K562 (cell line): ENCODE results near the gene DNM1. TPM values are rescaled to one million over a fixed set of nuclear protein-coding genes. Genes with fewer than 3 reads are reported as not detected.

Experiments
- CREM ChIP-seq: IDR thresholded peaks from 2 replicates; pipeline ENCODE4 v1.6.1; 2014; ENCODE audit warnings: antibody characterized with exemption, low read depth
- DIDO1 ChIP-seq: fragments of 450-650 bp; IDR thresholded peaks from 2 replicates; pipeline ENCODE4 v1.6.1; 2016; ENCODE audit warnings: low read depth, missing biosample characterization, missing genetic modification characterization
- DMBX1 ChIP-seq: fragments of 250-450 bp; sonication (Bioruptor Pico); IDR thresholded peaks from 2 replicates; pipeline ENCODE4 v1.8.0; 2022; ENCODE audit warnings: inconsistent platforms, mild to moderate bottlenecking, moderate library complexity, borderline replicate concordance
- ETV6 ChIP-seq, 3 experiments: fragments of 150-350 bp in 1 of 3; sonication (generic) in 1 of 3; formaldehyde crosslinking in 1 of 3; IDR thresholded peaks; 2 replicates each; pipeline versions ENCODE4 v1.6.1 to v1.8.0; 2014 to 2022; ENCODE audit warnings: borderline replicate concordance in 2 of 3, low read depth in 2 of 3, antibody characterized with exemption in 1 of 3, low read length in 1 of 3, mild to moderate bottlenecking in 1 of 3, missing genetic modification reagents in 1 of 3
- FOXM1 ChIP-seq, 2 experiments: fragments of 450-650 bp in 1 of 2; sonication (generic) in 1 of 2; formaldehyde crosslinking in 1 of 2; IDR thresholded peaks; 2 replicates each; pipeline versions ENCODE4 v1.6.1 to v1.9.0; 2017 to 2022; ENCODE audit warnings: low read depth in 2 of 2, mild to moderate bottlenecking in 2 of 2, missing genetic modification reagents in 1 of 2, moderate library complexity in 1 of 2
- GABPA ChIP-seq: fragments of 200-800 bp; sonication (Bioruptor generic); conservative IDR thresholded peaks from 2 replicates; pipeline ENCODE4 v1.6.1; 2016; ENCODE audit warnings: low read depth, missing genetic modification characterization, missing compliant biosample characterization
- ILK ChIP-seq: fragments of 450-650 bp; IDR thresholded peaks from 2 replicates; pipeline ENCODE4 v1.6.1; 2016; ENCODE audit warnings: missing genetic modification characterization, low read depth, mild to moderate bottlenecking, missing compliant biosample characterization, moderate library complexity, borderline replicate concordance
- KAT8 ChIP-seq: fragments of 450-650 bp; IDR thresholded peaks from 2 replicates; pipeline ENCODE4 v1.6.1; 2016; ENCODE audit warnings: low read depth, mild to moderate bottlenecking
- L3MBTL2 ChIP-seq: fragments of 450-650 bp; IDR thresholded peaks from 2 replicates; pipeline ENCODE4 v1.6.1; 2016; ENCODE audit warnings: mild to moderate bottlenecking, moderate library complexity
- MTA3 ChIP-seq: fragments of 450-650 bp; formaldehyde crosslinking; IDR thresholded peaks from 2 replicates; pipeline ENCODE4 v1.6.1; 2017; ENCODE audit warnings: mild to moderate bottlenecking, borderline replicate concordance
- RFX1 ChIP-seq: fragments of 450-650 bp; IDR thresholded peaks from 2 replicates; pipeline ENCODE4 v1.6.1; 2016; ENCODE audit warnings: mild to moderate bottlenecking, moderate library complexity
- TBP ChIP-seq: optimal IDR thresholded peaks from 2 replicates; pipeline ENCODE3; 2011; ENCODE audit warnings: low read depth, low read length, improper control_type of control experiment
- TRIM28 ChIP-seq: fragments of 450-650 bp; IDR thresholded peaks from 2 replicates; pipeline ENCODE4 v1.6.1; 2017
- ZNF239 ChIP-seq: fragments of 250-450 bp; sonication (Bioruptor Pico); IDR thresholded peaks from 2 replicates; pipeline ENCODE4 v1.4.0; 2020; ENCODE audit warnings: mild to moderate bottlenecking
- ZNF766 ChIP-seq: fragments of 200-800 bp; sonication (Bioruptor generic); conservative IDR thresholded peaks from 2 replicates; pipeline ENCODE4 v1.6.1; 2016; ENCODE audit warnings: missing genetic modification characterization, missing compliant biosample characterization
- polyA plus RNA-seq, 8 experiments: library from polyadenylated mRNA; depleted of rRNA in 4 of 8; stranded (reverse) in 5 of 8; unstranded in 3 of 8; fragments of >200 nt; fragmentation: Nextera tagmentation in 2 of 8; fragmentation: Illumina TruSeq in 1 of 8; extraction: Ambion mirVana in 2 of 8; extraction: Trizol in 1 of 8; gene quantifications; 2 replicates each; pipeline versions ENCODE4 v1.2.1 to v1.2.3, GENCODE V29; 2011 to 2014; ENCODE audit warnings: inconsistent platforms in 1 of 8, missing spikeins in 1 of 8
- total RNA-seq, 7 experiments: library from RNA; depleted of rRNA in 6 of 7; stranded (reverse); fragments of >200 nt in 6 of 7; fragmentation: Illumina TruSeq in 2 of 7; extraction: Trizol in 2 of 7; gene quantifications; 2 replicates each; pipeline versions ENCODE4 v1.2.1 to v1.2.3, GENCODE V29; 2011 to 2021; ENCODE audit warnings: low replicate concordance in 1 of 7
- TF ChIP-seq, protein P1 (sequence below), 2 experiments: fragments of 250-450 bp in 1 of 2; fragments of 450-650 bp in 1 of 2; sonication (Bioruptor Pico) in 1 of 2; IDR thresholded peaks; 2 replicates each; pipeline versions ENCODE4 v1.6.1 to v1.8.0; 2016 to 2021; ENCODE audit warnings: mild to moderate bottlenecking in 2 of 2, moderate library complexity in 2 of 2, missing compliant biosample characterization in 1 of 2, missing genetic modification characterization in 1 of 2
- TF ChIP-seq, protein P2 (sequence below): fragments of 450-650 bp; IDR thresholded peaks from 2 replicates; pipeline ENCODE4 v1.6.1; 2014; ENCODE audit warnings: low read depth, mild to moderate bottlenecking, moderate library complexity, borderline replicate concordance
- TF ChIP-seq, protein P3 (sequence below): sonication (generic); formaldehyde crosslinking; IDR thresholded peaks from 2 replicates; pipeline ENCODE4 v1.8.0; 2022; ENCODE audit warnings: missing genetic modification reagents, mild to moderate bottlenecking, borderline replicate concordance
- TF ChIP-seq, protein P4 (sequence below): fragments of 450-650 bp; IDR thresholded peaks from 2 replicates; pipeline ENCODE4 v1.7.0; 2016; ENCODE audit warnings: borderline replicate concordance
- TF ChIP-seq, protein P5 (sequence below): fragments of 250-450 bp; sonication (Bioruptor Pico); IDR thresholded peaks from 2 replicates; pipeline ENCODE4 v1.5.0; 2021

Gene DNM1
- total and polyA plus RNA-seq, 9 of the 15 experiments (the other 6 are each of a cell fraction or from before 2014, with no cell fraction given) = 0.39 to 23.1 (median 9.1) TPM

DNA sequence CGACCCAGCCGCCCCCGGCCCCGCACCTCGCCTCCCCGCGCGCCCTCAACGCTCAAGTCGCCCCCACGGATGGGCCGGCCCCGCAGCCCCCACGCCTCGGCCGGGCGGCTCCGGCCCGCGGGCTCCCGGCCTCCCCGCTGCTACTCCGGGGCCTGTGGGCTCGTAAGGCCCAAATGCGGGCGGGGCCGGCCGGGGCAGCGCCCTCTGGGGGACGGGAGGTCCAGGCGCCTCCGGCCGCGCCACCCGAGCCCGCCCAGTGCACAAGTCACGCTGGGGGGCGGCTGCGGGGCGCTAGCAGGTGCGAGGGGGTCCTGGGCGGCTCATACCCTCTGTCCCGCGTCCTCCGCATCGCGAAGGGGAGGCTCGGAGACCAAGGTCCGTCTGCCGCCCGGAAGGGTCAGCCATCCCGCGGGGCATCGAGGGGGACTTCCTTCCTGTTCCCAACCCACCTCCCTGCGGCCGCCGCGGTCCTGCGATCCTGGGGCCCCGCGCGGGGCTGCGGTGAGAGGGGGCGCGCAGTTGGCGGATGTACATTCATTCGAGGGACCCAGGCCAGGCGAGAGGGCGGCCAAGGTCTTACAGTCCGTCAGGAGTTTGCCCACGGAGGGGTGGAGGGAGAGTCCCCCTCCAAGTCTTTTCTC, 11.7 kb upstream of the DNM1 start, which contains the start of gene CIZ1 (continued):
- no peak for TF ChIP-seq ZNF766 (CRISPR knock-in tag)
- peak; percentile 65 for TF ChIP-seq ZNF239 (CRISPR knock-in tag)
- no peak for TF ChIP-seq CREM
- TF ChIP-seq, protein P1, sequence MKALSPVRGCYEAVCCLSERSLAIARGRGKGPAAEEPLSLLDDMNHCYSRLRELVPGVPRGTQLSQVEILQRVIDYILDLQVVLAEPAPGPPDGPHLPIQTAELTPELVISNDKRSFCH (CRISPR knock-in tag; IDR thresholded peaks at IDR 0.05) = no peak
- TF ChIP-seq, protein P1 (tag; IDR thresholded peaks at IDR 0.05) = peak; percentile 95
- TF ChIP-seq TRIM28 = no peak
- 0 out of 4 replicates have a peak, but pooled peaks of 1 of the 2 experiments have one; percentile 13 for TF ChIP-seq ETV6 (IDR thresholded peaks at IDR 0.05; ENCODE audit: borderline replicate concordance in 1 of 2, low read depth in 2 of 2, low read length in 1 of 2)
- no peak for TF ChIP-seq ETV6 (CRISPR knock-in tag; IDR thresholded peaks at IDR 0.05; ENCODE audit: borderline replicate concordance)
- TF ChIP-seq, protein P2, sequence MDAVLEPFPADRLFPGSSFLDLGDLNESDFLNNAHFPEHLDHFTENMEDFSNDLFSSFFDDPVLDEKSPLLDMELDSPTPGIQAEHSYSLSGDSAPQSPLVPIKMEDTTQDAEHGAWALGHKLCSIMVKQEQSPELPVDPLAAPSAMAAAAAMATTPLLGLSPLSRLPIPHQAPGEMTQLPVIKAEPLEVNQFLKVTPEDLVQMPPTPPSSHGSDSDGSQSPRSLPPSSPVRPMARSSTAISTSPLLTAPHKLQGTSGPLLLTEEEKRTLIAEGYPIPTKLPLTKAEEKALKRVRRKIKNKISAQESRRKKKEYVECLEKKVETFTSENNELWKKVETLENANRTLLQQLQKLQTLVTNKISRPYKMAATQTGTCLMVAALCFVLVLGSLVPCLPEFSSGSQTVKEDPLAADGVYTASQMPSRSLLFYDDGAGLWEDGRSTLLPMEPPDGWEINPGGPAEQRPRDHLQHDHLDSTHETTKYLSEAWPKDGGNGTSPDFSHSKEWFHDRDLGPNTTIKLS = no peak
- no peak for TF ChIP-seq ILK (tag)
- peak; percentile 56; the same call in 1 of the 2 replicates for TF ChIP-seq DMBX1
- no peak for TF ChIP-seq RFX1
- no peak for TF ChIP-seq KAT8
- TF ChIP-seq, protein P3, sequence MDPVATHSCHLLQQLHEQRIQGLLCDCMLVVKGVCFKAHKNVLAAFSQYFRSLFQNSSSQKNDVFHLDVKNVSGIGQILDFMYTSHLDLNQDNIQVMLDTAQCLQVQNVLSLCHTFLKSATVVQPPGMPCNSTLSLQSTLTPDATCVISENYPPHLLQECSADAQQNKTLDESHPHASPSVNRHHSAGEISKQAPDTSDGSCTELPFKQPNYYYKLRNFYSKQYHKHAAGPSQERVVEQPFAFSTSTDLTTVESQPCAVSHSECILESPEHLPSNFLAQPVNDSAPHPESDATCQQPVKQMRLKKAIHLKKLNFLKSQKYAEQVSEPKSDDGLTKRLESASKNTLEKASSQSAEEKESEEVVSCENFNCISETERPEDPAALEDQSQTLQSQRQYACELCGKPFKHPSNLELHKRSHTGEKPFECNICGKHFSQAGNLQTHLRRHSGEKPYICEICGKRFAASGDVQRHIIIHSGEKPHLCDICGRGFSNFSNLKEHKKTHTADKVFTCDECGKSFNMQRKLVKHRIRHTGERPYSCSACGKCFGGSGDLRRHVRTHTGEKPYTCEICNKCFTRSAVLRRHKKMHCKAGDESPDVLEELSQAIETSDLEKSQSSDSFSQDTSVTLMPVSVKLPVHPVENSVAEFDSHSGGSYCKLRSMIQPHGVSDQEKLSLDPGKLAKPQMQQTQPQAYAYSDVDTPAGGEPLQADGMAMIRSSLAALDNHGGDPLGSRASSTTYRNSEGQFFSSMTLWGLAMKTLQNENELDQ (CRISPR knock-in tag) = no peak
- peak; percentile 48; the same call in 1 of the 2 replicates for TF ChIP-seq DIDO1
- TF ChIP-seq L3MBTL2 = no peak
- no peak for TF ChIP-seq MTA3
- no peak for TF ChIP-seq GABPA (tag)
- peak; percentile 87 for TF ChIP-seq TBP
- no peak for TF ChIP-seq FOXM1 (IDR thresholded peaks at IDR 0.05; ENCODE audit: low read depth)
- TF ChIP-seq FOXM1 (CRISPR knock-in tag; IDR thresholded peaks at IDR 0.05; ENCODE audit: low read depth) = no peak
- TF ChIP-seq, protein P4, sequence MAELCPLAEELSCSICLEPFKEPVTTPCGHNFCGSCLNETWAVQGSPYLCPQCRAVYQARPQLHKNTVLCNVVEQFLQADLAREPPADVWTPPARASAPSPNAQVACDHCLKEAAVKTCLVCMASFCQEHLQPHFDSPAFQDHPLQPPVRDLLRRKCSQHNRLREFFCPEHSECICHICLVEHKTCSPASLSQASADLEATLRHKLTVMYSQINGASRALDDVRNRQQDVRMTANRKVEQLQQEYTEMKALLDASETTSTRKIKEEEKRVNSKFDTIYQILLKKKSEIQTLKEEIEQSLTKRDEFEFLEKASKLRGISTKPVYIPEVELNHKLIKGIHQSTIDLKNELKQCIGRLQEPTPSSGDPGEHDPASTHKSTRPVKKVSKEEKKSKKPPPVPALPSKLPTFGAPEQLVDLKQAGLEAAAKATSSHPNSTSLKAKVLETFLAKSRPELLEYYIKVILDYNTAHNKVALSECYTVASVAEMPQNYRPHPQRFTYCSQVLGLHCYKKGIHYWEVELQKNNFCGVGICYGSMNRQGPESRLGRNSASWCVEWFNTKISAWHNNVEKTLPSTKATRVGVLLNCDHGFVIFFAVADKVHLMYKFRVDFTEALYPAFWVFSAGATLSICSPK = no peak
- TF ChIP-seq, protein P5, sequence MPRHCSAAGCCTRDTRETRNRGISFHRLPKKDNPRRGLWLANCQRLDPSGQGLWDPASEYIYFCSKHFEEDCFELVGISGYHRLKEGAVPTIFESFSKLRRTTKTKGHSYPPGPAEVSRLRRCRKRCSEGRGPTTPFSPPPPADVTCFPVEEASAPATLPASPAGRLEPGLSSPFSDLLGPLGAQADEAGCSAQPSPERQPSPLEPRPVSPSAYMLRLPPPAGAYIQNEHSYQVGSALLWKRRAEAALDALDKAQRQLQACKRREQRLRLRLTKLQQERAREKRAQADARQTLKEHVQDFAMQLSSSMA (CRISPR knock-in tag) = no peak
